GM18870 (cell line): ENCODE results near the gene PSG1.
"Not testable (repeated sequence)": the region's sequence is repeated elsewhere in the genome, so short reads cannot be mapped to it uniquely, and the experiment has no call there.

Source experiments
- ATAC-seq: cut with Tn5 transposase; IDR thresholded peaks from one replicate; pipeline ENCODE4 v1.9.1; 2021; ENCODE audit warnings: moderate library complexity; ENCODE audit not compliant: unreplicated experiment

PSG1 gene

GRCh38 chr19:42882010-42882409, 2.5 kb upstream of the PSG1 start:
- ATAC-seq = not testable (repeated sequence)

GRCh38 chr19:42881279-42881678, 1.8 kb upstream of the PSG1 start:
- not testable (repeated sequence) for ATAC-seq

- ATAC-seq = not testable (repeated sequence)
Measured at GRCh38 chr19:42880621-42881020, 1.1 kb upstream of the PSG1 start.

GRCh38 chr19:42876596-42876995, 2.9 kb downstream of the PSG1 start:
- ATAC-seq = not testable (repeated sequence)

- not testable (repeated sequence) for ATAC-seq
Measured at GRCh38 chr19:42875881-42876280, 3.6 kb downstream of the PSG1 start.

- ATAC-seq = not testable (repeated sequence)
Measured at GRCh38 chr19:42874901-42875813, 4.4 kb downstream of the PSG1 start.

GRCh38 chr19:42874136-42874535, 5.4 kb downstream of the PSG1 start:
- ATAC-seq = not testable (repeated sequence)

- no peak for ATAC-seq
Measured at GRCh38 chr19:42872608-42873007, 6.9 kb downstream of the PSG1 start.

GRCh38 chr19:42857544-42857867, 22.0 kb downstream of the PSG1 start:
- no peak for ATAC-seq

GRCh38 chr19:42856866-42857543, 22.5 kb downstream of the PSG1 start:
- ATAC-seq = not testable (repeated sequence)

- not testable (repeated sequence) for ATAC-seq
Measured at GRCh38 chr19:42854745-42855144, 24.8 kb downstream of the PSG1 start.

- not testable (repeated sequence) for ATAC-seq
Measured at GRCh38 chr19:42853231-42853630, 26.3 kb downstream of the PSG1 start.

GRCh38 chr19:42852821-42853220, 26.7 kb downstream of the PSG1 start:
- ATAC-seq = not testable (repeated sequence)

GRCh38 chr19:42851718-42852280, 27.7 kb downstream of the PSG1 start:
- ATAC-seq = not testable (repeated sequence)

GRCh38 chr19:42850981-42851717, 28.4 kb downstream of the PSG1 start:
- no peak for ATAC-seq

- ATAC-seq = no peak
Measured at GRCh38 chr19:42846597-42846996, 32.9 kb downstream of the PSG1 start.

GRCh38 chr19:42843631-42844030, 35.9 kb downstream of the PSG1 start:
- ATAC-seq = not testable (repeated sequence)

GRCh38 chr19:42832746-42833442, 46.6 kb downstream of the PSG1 start:
- ATAC-seq = not testable (repeated sequence)

- ATAC-seq = not testable (repeated sequence)
Measured at GRCh38 chr19:42832023-42832680, 47.4 kb downstream of the PSG1 start.
